ENCODE data around the gene EDEM3. TPM values are rescaled to one million over a fixed set of nuclear protein-coding genes. Genes with fewer than 3 reads are reported as not detected.

EDEM3 gene
- polyA plus RNA-seq, 1 donor (not counting 4 experiments of a cell fraction or from before 2014, with no cell fraction given): 23.6 TPM

GRCh38 chr1:184755226-184756065, 788 bp upstream of the EDEM3 start:
- H3K9me3 ChIP-seq (ENCODE audit: control insufficient read depth, low read depth, low read length): no peaks in the 10 kb centered on the region
- FAIRE-seq: no peak
- peak overlapping the region; percentile 91 for H3K4me2 ChIP-seq (ENCODE audit: control insufficient read depth, extremely low read depth, insufficient read depth, low read depth, low read length)
- H3K9me1 ChIP-seq (ENCODE audit: control insufficient read depth, extremely low read depth, insufficient read depth, low read length): no peaks in the 10 kb centered on the region
- no peaks in the 10 kb centered on the region for H3K36me3 ChIP-seq (ENCODE audit: control insufficient read depth in 2 of 2, extremely low read depth in 1 of 2, insufficient read depth in 2 of 2, low read length in 2 of 2)
- H3K4me3 ChIP-seq (ENCODE audit: control insufficient read depth in 2 of 3, extremely low read depth in 1 of 3, insufficient read depth in 2 of 3, low read depth in 1 of 3, low read length in 3 of 3): peak overlapping the region; percentile 78 to 96 (median 96)
- H3K79me2 ChIP-seq (ENCODE audit: control insufficient read depth, insufficient read depth, low read length): peaks cover 15% of the 10 kb centered on the region
- TF ChIP-seq EZH2 (IDR thresholded peaks at IDR 0.05; ENCODE audit: low read length) (no peak), CTCF (optimal IDR thresholded peaks at IDR 0.05 in 1 of 3, IDR thresholded peaks at IDR 0.05 in 1 of 3, conservative IDR thresholded peaks at IDR 0.05 in 1 of 3; ENCODE audit: extremely low read depth in 1 of 3, insufficient read depth in 2 of 3, low read length in 3 of 3) (no peak)
- no peaks in the 10 kb centered on the region for H4K20me1 ChIP-seq (ENCODE audit: control insufficient read depth, extremely low read depth, insufficient read depth, low read length)
- H3K27me3 ChIP-seq (ENCODE audit: control insufficient read depth, extremely low read depth, insufficient read depth, low read length): no peaks in the 10 kb centered on the region
- dilution Hi-C loops (cut with MboI; ENCODE audit: extremely low pct_ligation_motif_present, low sequenced_read_pairs): no loop called here
- peak overlapping the region; percentile 84 for H3K9ac ChIP-seq (ENCODE audit: control insufficient read depth, extremely low read depth, insufficient read depth, low read length)
- peaks cover 11% of the 10 kb centered on the region for H3K4me1 ChIP-seq (ENCODE audit: control insufficient read depth, extremely low read depth, insufficient read depth, low read length)
- peak overlapping the region; percentile 97 for H2AFZ ChIP-seq (ENCODE audit: control insufficient read depth, low read length)
- DNase-seq (ENCODE audit: low read depth, low spot score): no peak
- peak overlapping the region; percentile 91 for H3K27ac ChIP-seq (ENCODE audit: control insufficient read depth, insufficient read depth, low read length)

GRCh38 chr1:184753608-184754475, 816 bp downstream of the EDEM3 start:
- Histone ChIP-seq H3K4me2 (ENCODE audit: control insufficient read depth, extremely low read depth, insufficient read depth, low read depth, low read length) (peak overlapping the region; percentile 88), H3K27ac (ENCODE audit: control insufficient read depth, insufficient read depth, low read length) (peak overlapping the region; percentile 91), H3K36me3 (ENCODE audit: control insufficient read depth in 2 of 2, extremely low read depth in 1 of 2, insufficient read depth in 2 of 2, low read length in 2 of 2) (no peaks in the 10 kb centered on the region), H3K9ac (ENCODE audit: control insufficient read depth, extremely low read depth, insufficient read depth, low read length) (peak overlapping the region; percentile 84), H2AFZ (ENCODE audit: control insufficient read depth, low read length) (peak overlapping the region; percentile 97), H3K27me3 (ENCODE audit: control insufficient read depth, extremely low read depth, insufficient read depth, low read length) (no peaks in the 10 kb centered on the region), H3K4me1 (ENCODE audit: control insufficient read depth, extremely low read depth, insufficient read depth, low read length) (peaks cover 11% of the 10 kb centered on the region), H3K9me1 (ENCODE audit: control insufficient read depth, extremely low read depth, insufficient read depth, low read length) (no peaks in the 10 kb centered on the region), H4K20me1 (ENCODE audit: control insufficient read depth, extremely low read depth, insufficient read depth, low read length) (no peaks in the 10 kb centered on the region), H3K79me2 (ENCODE audit: control insufficient read depth, insufficient read depth, low read length) (peaks cover 17% of the 10 kb centered on the region), H3K9me3 (ENCODE audit: control insufficient read depth, low read depth, low read length) (no peaks in the 10 kb centered on the region), H3K4me3 (ENCODE audit: control insufficient read depth in 2 of 3, extremely low read depth in 1 of 3, insufficient read depth in 2 of 3, low read depth in 1 of 3, low read length in 3 of 3) (peak overlapping the region; percentile 78 to 96 (median 95))
- DNase-seq (ENCODE audit: low read depth, low spot score) (no peak), FAIRE-seq (no peak)
- TF ChIP-seq CTCF (optimal IDR thresholded peaks at IDR 0.05 in 1 of 3, IDR thresholded peaks at IDR 0.05 in 1 of 3, conservative IDR thresholded peaks at IDR 0.05 in 1 of 3; ENCODE audit: extremely low read depth in 1 of 3, insufficient read depth in 2 of 3, low read length in 3 of 3) (no peak), EZH2 (IDR thresholded peaks at IDR 0.05; ENCODE audit: low read length) (no peak)
- dilution Hi-C loops (cut with MboI; ENCODE audit: extremely low pct_ligation_motif_present, low sequenced_read_pairs): no loop called here

Measured in keratinocyte (primary cell).